HG03354 (cell line): ENCODE data around the gene SEMA4A.
A peak's percentile ranks its signal among the peaks of the same experiment; 100 is the strongest.
"Not testable (repeated sequence)": the region's sequence is repeated elsewhere in the genome, so short reads cannot be mapped to it uniquely, and the experiment has no call there.

Source experiments
- ATAC-seq: cut with Tn5 transposase; IDR thresholded peaks from one replicate; pipeline ENCODE4 v1.9.1; 2021; ENCODE audit warnings: mild to moderate bottlenecking; ENCODE audit not compliant: unreplicated experiment, poor library complexity, severe bottlenecking

The SEMA4A gene

DNA sequence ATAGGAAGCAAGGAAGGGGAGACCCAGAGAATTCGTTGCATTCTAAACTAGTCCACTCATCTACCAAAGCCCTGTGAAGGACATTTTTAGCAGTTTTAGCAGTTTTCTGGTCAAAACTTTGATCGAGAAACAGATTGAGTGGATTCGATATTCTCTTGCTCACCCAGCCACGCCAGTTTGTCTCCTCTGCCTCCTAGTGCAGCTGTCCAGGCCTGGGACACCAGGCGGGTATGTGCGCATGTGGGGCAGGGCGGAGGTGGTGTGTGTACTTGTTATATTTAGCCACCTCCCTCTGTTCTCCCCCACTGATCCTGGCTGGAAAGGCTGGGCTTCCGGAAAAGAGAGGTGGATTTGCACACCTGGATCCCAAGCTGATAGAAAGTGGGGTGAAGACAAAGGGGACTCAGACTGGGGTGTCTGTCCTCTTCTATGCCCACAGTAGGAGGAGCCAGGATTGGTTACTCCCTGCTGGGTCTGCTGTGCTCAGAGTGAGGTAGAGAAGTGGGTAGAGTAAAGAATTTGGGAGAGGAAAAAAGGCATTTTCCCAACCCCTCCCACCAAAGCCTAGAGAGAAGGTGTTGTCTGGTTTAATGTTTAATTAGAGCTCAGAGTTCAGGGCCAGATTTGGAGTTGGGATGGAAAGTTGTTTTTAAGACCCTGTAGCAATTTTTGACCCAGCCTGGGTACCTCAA is 35.1 kb upstream of the SEMA4A start:
- no peak for ATAC-seq

DNA sequence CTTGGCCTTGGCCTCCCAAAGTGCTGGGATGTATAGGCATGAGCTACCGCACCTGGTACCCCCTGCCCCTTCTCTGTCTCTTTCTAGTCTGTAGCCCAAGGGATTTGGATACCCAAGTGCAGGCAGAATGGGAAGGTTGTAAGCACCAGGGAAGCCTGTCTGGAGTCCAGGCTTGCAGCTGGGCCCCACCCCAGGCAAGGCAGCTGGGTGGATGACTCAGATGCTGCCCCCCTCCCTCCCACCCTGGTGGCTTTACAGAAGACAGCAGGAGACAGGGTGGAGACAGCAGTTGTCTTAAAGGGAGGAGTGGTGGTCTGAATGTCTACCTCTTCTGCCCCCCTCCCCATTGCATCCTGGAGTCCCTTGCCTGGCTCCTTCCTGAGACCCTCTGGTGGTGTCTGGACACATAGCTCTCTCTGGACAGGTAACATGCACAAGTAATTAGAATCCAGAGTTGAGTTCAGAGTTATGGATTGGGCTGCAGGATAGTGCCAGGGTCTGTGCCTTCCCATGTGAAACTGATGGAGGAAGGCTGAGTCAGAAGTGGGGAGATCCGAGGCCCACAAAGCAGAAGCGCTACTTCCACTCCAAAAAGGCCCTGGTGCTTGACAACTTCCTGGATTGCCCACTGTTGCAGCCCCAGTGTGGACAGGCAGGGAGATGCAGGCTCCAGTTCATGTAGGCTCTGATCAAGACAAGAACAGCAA is 33.7 kb upstream of the SEMA4A start:
- no peak for ATAC-seq

DNA sequence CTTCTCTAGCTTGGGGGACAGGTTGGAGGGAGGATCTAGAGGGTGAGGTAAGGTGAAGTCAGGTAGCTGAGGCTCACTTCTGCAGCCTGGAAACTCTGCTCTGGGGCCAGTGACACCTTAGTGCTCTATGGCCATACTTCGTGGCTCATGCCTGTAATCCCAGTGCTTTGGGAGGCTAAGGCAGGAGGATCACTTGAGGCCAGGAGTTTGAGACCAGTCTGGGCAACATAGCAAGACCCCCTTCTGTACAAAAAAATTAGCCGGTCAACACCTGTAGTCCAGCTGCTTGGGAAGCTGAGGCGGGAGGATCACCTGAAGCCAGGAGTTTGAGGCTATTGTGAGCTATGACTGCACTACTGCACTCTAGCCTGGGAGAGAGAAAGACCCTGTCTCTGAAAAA is 33.1 kb upstream of the SEMA4A start:
- ATAC-seq: no peak

DNA sequence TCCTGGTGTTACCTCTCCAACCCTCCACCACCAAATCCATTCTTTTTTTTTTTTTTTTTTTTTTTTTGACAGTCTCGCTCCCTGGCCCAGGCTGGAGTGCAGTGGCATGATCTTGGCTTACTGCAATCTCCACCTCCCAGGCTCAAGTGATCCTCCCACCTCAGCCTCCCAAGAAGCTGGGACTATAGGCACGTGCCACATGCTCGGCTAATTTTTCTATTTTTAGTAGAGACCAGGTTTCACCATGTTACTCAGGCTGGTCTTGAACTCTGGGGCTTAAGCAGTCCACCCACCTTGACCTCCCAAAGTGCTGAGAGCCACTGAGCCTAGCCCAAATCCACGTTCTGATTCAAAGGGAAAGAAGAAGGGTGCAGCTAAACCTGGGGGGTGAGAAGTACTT is 32.4 kb upstream of the SEMA4A start:
- ATAC-seq: not testable (repeated sequence)

DNA sequence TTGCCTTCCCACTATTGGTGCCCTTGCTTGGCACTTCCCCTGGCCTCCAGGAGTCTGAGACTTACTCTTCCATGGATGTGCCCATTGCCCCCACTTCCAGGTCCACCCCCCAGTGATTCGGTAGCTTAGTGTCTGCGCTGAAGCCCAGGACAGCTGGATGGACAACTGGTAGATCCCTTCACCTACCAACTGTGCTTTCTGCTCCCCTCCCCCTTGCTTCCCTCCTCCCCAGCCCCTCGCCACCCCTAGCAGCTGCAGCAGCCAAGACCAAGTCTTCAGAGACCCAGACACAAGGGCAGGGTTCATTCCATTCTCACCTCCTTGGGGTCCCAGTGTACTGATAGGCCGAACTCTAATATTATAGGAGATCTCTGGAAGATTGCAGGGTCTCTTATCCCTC is 31.9 kb upstream of the SEMA4A start:
- ATAC-seq: no peak

DNA sequence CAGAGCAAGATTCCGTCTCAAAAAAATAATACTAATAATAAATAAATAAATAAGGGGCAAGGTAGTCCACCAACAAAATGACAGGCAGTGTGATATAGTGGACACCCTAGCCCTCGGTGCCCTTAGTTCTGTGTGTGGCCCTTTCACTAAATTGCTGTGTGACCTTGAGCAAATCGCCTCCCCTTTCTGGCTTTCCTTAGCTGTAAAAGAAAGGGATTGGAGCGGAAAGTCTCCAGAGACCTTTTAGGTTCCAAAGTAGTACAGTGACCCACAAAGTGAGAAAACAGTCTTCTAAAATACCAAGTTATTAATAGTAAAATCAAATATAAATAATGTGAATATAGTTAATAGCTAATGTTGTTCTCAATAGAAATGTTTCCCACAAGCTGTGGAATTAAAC is 31.3 kb upstream of the SEMA4A start:
- no peak for ATAC-seq

DNA sequence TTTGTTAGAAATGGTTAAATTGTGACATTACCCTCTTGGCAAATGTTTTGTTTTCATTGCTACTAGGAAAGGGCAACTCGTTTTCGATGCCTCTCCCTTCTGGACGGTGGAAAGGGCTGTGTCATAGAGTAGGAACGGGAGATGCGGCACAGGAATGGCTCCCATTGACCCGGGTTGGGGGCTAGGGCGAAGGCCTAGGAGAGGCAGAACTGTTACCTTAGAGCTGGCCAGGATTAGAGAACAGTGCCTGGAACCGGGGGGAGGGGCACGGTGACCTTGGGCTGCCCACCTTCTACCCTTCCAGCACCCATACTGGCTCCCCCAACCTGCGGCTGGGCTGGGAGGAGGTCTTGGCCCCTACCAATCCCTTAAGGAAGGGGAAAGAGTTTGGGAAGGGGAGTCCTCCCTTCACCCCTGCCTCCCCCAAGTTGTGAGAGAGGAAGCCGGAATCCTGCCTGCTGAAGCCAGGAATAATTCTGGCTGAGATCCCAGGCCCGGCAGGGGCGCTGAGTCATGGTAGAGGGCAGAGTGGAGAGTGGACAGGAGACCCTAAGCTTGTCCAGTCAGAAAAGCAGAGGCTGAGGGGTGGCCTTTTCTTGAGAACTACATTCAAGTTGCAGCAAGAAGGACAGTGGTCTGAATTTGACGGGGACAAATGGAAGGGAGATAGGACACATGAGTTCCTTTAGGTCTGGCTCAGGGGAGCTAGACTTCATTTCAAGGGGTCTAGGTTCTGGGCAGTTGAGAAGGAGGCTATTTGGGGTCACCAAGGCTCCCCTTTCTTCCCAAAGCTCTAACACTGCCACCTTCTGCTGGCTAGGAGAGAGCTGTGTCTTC is 30.6 kb upstream of the SEMA4A start:
- no peak for ATAC-seq

DNA sequence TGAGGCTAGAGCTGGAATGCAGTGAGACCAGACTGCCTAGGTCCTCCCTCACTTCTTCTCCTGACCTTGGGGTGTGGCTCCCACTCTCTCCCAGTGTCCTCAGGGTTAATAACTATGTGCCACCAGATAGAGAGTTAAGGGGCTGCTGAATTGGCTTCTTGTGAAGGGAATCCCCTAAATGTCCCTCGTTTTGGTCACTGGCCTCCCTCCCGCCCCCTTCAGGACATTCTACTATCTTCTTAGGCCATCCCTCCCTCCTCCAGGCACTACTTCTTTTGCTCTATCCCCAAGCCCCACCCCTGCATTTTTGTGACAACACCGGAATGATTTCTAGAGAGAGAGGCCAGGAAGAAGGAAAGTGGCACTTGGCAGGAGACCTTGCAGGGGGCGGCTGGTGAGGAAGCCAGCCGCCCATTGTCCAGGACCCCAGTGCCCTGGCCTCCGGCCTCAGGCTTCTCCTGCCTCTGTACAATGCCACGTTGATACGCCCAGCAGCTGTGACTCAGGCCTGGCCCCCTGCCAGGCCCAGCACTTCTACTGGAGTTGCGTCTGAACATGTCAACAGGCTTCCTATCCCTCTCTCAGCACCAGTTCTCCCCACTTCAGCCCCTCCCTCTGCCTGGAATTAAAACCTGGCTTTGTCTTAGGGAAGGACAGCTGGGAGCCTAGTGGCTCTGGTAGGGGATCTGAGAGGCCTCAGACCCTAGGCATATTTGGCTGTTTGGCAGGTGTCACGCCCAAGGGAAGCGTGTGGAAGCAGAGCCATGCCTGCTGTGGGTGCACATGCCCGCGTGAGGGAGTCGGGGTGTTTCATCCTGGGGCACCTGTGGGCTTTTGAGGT is 29.8 kb upstream of the SEMA4A start:
- no peak for ATAC-seq

DNA sequence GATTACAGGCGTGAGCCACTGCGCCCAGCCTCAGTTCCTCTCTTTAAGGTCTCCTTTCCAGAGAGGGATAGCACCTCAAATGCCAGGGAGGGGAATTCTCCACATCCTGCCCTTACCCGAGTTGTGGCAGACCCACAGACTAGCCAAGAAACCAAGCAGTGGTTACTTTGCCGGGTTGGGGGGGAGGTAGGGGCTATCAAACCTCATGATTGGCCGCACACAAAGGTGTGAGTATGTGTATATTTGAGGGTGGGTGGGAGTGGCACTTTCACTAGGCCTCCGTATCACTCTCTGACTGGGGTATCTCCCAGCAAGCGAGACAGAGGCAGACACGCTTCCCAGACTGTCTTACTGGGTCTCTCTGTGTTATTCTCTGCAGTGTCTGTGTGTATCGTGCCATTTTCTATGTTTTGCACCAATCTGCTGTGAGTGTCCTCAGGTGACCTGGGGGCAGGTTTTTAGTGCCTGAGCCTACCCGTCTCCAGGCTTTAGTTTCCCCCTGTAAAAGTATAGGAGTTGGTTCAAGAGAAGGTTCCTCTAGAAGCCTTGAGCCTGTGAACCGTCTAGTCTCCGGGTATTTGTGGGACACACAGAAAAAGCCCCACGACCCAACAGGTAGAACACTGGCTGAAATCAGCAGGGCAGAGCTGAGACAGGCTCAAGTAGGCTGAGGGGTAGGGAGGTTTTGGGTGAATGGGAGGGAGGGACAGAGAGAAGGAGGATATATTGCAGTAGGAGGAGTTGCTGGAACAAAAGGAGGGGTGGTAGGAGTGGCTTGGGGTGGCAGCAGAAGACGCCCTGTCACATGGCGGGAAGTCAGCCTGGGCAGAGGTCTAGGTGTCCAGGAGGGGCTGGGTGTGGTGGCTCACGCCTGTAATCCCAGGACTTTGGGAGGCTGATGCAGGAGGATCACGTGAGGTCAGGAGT is 28.6 kb upstream of the SEMA4A start:
- ATAC-seq: no peak

DNA sequence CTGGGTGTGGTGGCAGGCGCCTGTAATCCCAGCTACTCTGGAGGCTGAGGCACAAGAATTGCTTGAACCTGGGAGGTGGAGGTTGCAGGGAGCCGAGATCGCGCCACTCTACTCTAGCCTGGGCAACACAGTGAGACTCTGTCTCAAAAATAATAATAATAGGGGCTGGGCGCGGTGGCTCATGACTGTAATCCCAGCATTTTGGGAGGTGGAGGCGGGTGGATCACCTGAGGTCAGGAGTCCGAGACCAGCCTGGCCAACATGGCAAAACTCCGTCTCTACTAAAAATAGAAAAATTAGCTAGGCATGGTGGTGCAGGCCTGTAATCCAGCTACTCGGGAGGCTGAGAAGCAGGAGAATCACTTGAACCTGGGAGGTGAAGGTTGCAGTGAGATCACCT is 27.8 kb upstream of the SEMA4A start:
- ATAC-seq: not testable (repeated sequence)

DNA sequence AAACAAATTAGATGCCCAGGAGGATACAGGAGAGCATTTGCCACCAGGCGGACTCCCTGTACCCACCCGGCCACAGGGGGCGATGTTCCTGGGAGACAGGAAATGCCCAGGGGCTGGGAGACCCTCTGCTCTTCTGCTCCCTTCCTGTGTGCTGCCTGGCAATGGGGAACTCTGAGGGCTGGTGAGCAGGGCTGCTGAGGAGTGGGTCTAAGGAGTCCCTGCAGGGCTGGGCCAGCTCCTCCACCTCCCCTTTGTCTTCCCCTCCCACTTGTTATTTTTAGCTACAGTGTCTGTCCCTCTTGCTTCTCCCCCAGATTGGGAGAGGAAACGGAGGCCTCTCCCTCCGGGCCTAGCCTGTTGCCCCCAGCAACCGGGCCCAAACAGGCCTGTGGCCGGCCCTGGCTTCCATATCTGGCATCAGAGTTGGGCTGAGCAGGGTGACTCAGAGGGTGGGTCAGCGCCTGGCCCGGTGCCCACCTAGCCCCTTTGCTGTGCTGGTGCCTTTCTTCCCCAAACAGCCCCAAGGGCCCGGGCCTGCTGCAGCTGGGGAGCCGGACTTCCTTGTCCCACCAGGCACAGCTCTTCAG is 27.2 kb upstream of the SEMA4A start:
- peak; percentile 48 for ATAC-seq

DNA sequence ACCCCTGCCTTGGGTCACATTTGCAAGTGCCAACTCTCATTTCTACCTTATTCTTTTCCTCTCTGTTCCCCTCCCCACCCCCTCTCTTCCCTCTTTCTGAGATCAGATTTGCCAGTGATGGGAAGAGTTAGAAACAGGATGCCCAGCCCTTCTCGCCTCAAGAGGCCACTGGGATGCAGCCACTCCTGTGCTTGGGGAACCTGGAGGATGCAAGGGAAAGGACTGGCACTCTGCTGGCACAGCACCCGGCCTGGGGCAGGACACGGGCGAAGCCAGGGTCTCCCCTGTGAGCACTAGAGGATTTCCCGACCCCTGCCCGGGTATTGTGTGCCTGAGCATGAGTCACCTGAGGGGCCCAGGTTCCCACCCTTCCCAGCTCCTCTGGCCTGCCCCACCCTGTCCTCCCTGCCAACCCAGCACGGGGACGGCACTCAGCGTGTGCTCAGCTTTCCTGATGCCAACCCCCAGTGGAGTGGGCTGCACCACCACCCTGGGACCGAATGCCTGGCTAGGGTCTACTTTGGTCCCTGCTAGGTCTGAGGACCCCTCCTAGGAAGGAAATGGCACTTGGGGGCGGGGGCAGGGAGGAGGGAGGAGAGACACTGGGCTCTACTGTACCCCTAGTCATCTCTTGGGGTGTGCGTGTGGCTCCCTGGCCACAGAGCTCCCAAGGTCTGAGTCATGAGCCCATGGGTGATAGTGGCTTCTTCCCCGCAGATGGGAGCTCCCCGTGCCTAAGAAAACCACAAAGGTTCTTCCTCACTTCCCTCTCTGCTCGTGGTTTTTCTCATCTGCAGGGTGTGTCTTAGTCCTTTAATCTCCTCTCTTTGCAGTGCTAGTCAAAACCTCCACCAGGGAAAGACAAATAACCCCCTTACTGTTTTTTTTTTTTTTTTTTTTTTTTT is 26.5 kb upstream of the SEMA4A start:
- peak; percentile 48 for ATAC-seq

DNA sequence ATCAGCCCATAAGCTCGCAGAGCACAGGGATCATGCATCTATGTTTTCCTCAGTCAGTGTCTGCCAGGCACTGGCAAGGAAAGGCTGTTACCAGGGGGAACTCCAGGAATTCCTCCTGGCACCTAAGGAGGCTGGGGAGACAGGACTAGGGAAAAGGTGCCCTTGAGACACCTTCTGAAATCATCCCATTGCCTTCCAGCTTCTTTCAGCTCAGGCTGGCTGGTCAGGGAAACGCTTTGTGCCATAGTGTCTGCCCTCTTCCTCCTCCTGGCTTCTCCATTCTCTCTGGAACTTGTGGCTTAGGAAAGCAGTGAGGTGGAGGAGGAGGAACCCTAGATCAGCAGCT is 25.1 kb upstream of the SEMA4A start:
- ATAC-seq: no peak

DNA sequence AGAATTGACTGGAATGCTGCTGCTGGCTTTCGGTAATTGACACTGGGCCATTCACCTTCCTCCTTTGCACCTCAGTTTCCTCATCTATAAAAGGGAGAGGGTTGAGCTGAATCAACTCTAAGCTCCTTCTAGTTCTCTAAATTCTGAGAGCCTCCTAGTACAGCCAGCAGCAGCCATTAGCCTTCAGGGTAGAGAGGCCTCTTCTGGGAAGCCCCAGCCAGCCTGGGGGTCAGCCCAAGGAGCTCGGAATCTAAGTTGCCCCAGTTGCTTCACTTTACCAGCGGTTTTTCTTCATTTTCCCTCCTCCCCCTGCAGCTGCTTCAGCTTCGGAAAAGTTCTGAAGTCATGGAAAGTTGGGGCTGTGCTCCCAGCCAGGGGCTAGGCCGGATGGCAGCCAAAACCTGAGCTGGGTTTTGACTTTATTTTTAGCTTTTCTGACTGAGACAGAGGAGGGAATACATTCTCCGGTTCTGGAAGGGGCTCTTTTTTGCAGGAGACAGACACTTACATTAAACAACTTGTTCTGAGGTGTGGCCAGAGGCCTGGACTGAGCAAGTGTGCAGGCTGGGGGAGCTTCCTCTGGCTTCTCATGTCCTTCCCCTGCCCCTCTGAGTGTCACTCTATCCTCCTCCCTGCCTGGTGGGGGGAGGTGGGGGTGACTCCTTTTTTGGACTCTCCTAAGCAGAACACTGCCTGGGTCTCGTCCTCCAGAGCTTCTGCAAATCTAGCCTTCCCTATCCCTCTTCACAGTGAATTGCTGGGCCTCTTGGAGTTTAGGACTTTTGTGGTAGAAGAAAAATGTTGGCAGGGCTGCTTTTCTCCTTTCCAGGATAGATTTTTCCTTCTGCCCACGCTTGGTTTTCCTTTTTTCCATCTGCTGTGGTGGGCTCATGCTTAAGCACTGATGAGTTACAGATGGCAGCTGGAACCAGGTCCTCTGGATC is 24.5 kb upstream of the SEMA4A start:
- ATAC-seq: no peak

DNA sequence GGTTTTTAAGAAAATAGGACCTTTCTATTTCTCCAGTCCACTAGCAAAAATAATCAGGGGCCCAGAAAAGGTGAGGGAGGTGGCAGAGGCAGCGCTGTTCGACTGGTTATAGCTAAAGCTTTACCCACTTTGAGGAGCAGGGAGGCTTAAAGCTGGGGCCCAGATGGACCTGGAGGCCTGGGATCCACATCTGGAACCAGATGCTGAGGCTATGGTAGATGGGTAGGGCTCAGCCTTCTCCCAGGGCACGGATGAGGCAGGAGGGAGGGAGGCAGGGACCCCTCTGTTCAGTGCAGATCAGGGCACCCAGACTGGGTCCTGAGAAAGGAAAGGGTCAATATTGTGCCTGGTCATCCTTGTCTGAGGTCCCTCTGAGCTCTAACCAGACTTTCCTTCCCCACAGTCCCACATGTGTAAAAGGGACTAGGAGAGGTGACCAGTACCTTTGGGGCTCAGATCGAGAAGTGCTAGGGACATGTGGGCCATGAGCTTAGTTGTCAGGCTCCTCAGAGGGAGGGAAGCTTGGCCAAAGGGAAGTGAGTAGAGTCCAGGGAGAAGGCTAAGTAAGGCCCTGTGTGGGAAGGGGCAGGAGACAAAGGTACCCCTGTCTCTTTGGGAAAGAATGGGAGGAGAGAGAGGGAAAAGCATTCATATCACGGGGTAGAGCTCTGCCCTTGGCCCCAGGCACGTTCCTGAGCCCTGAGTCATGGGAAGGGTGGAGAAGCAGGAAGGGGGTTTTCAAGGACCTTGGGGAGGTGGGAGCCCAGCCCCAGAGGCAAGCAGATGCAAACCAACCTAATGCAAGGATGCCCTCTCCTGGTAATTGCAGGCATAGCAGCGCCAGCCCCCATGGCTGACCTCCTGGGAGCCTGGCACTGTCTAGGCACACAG is 23.5 kb upstream of the SEMA4A start:
- ATAC-seq: no peak

DNA sequence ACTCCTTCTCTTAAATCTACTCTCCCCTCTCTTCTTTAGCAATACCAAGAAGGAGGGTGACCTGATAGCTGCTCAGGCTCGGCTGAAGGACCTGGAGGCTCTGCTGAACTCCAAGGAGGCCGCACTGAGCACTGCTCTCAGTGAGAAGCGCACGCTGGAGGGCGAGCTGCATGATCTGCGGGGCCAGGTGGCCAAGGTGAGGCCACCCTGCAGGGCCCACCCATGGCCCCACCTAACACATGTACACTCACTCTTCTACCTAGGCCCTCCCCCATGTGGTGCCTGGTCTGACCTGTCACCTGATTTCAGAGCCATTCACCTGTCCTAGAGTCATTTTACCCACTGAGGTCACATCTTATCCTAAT is 22.8 kb upstream of the SEMA4A start:
- no peak for ATAC-seq
